CD4-positive, alpha-beta T cell treated with Interleukin-17A for 4 hours (primary cell): ENCODE measurements around the gene CDR2L.
A peak's percentile ranks its signal among the peaks of the same experiment; 100 is the strongest.
"Not testable (repeated sequence)": the region's sequence is repeated elsewhere in the genome, so short reads cannot be mapped to it uniquely, and the experiment has no call there.

Source experiments
- DNase-seq: peaks from one replicate; pipeline ENCODE4 v3.0.0-alpha.2; 2020; ENCODE audit warnings: mixed read lengths

CDR2L gene

GRCh38 chr17:74982663-74983313 lies 4.6 kb upstream of the CDR2L start:
- not testable (repeated sequence) for DNase-seq

- no peak for DNase-seq
These were observed 1.2 kb upstream of the CDR2L start for GRCh38 chr17:74986206-74986576.

GRCh38 chr17:74987909-74988711 lies 678 bp downstream of the CDR2L start:
- peak; percentile 37 for DNase-seq

- DNase-seq: no peak
These were observed 3.2 kb downstream of the CDR2L start for GRCh38 chr17:74990581-74991105.

- no peak for DNase-seq
These were observed 4.8 kb downstream of the CDR2L start for GRCh38 chr17:74992223-74992622.

- no peak for DNase-seq
These were observed 7.0 kb downstream of the CDR2L start for GRCh38 chr17:74994440-74994839.

GRCh38 chr17:74995847-74996246 lies 8.4 kb downstream of the CDR2L start:
- DNase-seq: no peak

- DNase-seq: no peak
These were observed 11.4 kb downstream of the CDR2L start for GRCh38 chr17:74998783-74999182.

- no peak for DNase-seq
These were observed 12.1 kb downstream of the CDR2L start for GRCh38 chr17:74999523-74999922.

GRCh38 chr17:75001915-75002843 lies 14.7 kb downstream of the CDR2L start:
- DNase-seq: no peak

GRCh38 chr17:75003070-75003956 lies 15.9 kb downstream of the CDR2L start:
- DNase-seq: no peak

GRCh38 chr17:75003957-75004355 lies 16.5 kb downstream of the CDR2L start:
- no peak for DNase-seq

- no peak for DNase-seq
These were observed 16.9 kb downstream of the CDR2L start for GRCh38 chr17:75004371-75004770.

- no peak for DNase-seq
These were observed 17.9 kb downstream of the CDR2L start for GRCh38 chr17:75005291-75005690.

GRCh38 chr17:75006084-75006483 lies 18.7 kb downstream of the CDR2L start:
- not testable (repeated sequence) for DNase-seq

GRCh38 chr17:75006653-75007052 lies 19.2 kb downstream of the CDR2L start:
- no peak for DNase-seq

- DNase-seq: no peak
These were observed 20.9 kb downstream of the CDR2L start for GRCh38 chr17:75008373-75008772.

- no peak for DNase-seq
These were observed 21.8 kb downstream of the CDR2L start for GRCh38 chr17:75009139-75009724.

- DNase-seq: no peak
These were observed 23.4 kb downstream of the CDR2L start for GRCh38 chr17:75010683-75011400.

GRCh38 chr17:75011401-75012095 lies 24.1 kb downstream of the CDR2L start:
- no peak for DNase-seq

- no peak for DNase-seq
These were observed 24.6 kb downstream of the CDR2L start for GRCh38 chr17:75012096-75012345.
